GM12878 (cell line): ENCODE data around the gene CACNB3. TPM values are rescaled to one million over a fixed set of nuclear protein-coding genes. Genes with fewer than 3 reads are reported as not detected.

Experiments
- ATAC-seq: fragments of 200-7000 bp; cut with Tn5 transposase; 3 replicates; pipeline ENCODE4 v1.9.1; 2020; ENCODE audit warnings: mild to moderate bottlenecking, moderate library complexity
- BruUV-seq: library from RNA; stranded (reverse); fragments of 400-500 nt; replicated peaks from 2 replicates; lab custom pipeline; 2021; lab: Mats Ljungman, UMichigan
- CTCF ChIA-PET: fragments of 300-600 bp; sonication (Branson Sonifier 250); formaldehyde crosslinking; extraction: SDS; loops from one replicate; lab custom pipeline; 2021; ENCODE audit warnings: inconsistent platforms; lab: Yijun Ruan, JAX
- POLR2A ChIA-PET: fragments of 350-600 bp; formaldehyde crosslinking; extraction: SDS; loops from one replicate; lab custom pipeline; 2021; ENCODE audit warnings: inconsistent platforms; lab: Charles Lee
- RAD21 ChIA-PET: fragments of 300-600 bp; sonication (Branson Sonifier 250); formaldehyde crosslinking; loops from one replicate; lab custom pipeline; 2023; ENCODE audit warnings: antibody characterized with exemption; ENCODE audit not compliant: unreplicated experiment; lab: Charles Lee
- SMC1A ChIA-PET: fragments of 300-600 bp; sonication (Branson Sonifier 250); formaldehyde crosslinking; loops from one replicate; lab custom pipeline; 2023; ENCODE audit not compliant: unreplicated experiment, uncharacterized antibody; lab: Charles Lee
- DNase-seq: peaks from one replicate; pipeline ENCODE4 v3.0.0-alpha.2; 2011; ENCODE audit warnings: low read depth, low spot score
- FAIRE-seq: peaks from 3 replicates; lab custom pipeline; 2011; peaks lifted over from hg19 to GRCh38; lab: Jason Lieb, UNC
- H2AFZ ChIP-seq: 2 replicates; pipeline ENCODE4 v1.6.0; 2011; ENCODE audit warnings: low read depth, low read length, control low read depth; ENCODE audit not compliant: control insufficient read depth
- H3K27ac ChIP-seq: 2 replicates; pipeline ENCODE4 v1.5.1; 2011; ENCODE audit warnings: control low read depth; ENCODE audit not compliant: control insufficient read depth, insufficient read depth
- H3K27me3 ChIP-seq, 2 experiments: replicated peaks in 1 of 2; 2 replicates each; pipeline versions ENCODE4 v1.6.0 to v1.6.1; 2011; ENCODE audit warnings: low read length in 1 of 2; ENCODE audit not compliant: control insufficient read depth in 2 of 2, insufficient read depth in 2 of 2
- H3K36me3 ChIP-seq, 2 experiments: 2 replicates each; pipeline ENCODE4 v1.5.1; 2011; ENCODE audit warnings: low read length in 1 of 2; ENCODE audit not compliant: control insufficient read depth in 2 of 2, insufficient read depth in 2 of 2
- H3K4me1 ChIP-seq: 2 replicates; pipeline ENCODE4 v1.6.1; 2011; ENCODE audit warnings: mild to moderate bottlenecking, low read length, moderate library complexity, mixed read lengths; ENCODE audit not compliant: control insufficient read depth, insufficient read depth
- H3K4me2 ChIP-seq: 2 replicates; pipeline ENCODE4 v1.6.0; 2011; ENCODE audit warnings: control low read depth; ENCODE audit not compliant: control insufficient read depth, insufficient read depth
- H3K4me3 ChIP-seq: fragments of 200-600 bp; sonication (generic); 2 replicates; pipeline ENCODE4 v1.5.1; 2016
- H3K79me2 ChIP-seq: 2 replicates; pipeline ENCODE4 v1.6.0; 2011; ENCODE audit warnings: low read length; ENCODE audit not compliant: control insufficient read depth, insufficient read depth
- H3K9ac ChIP-seq: 2 replicates; pipeline ENCODE4 v1.8.0; 2011; ENCODE audit warnings: low read length, control low read depth, mixed read lengths; ENCODE audit not compliant: control insufficient read depth, insufficient read depth
- H3K9me3 ChIP-seq: replicated peaks from 3 replicates; pipeline ENCODE4 v1.5.1; 2011; ENCODE audit warnings: mild to moderate bottlenecking, low read length; ENCODE audit not compliant: control insufficient read depth, insufficient read depth
- H4K20me1 ChIP-seq: 2 replicates; pipeline ENCODE4 v1.6.0; 2011; ENCODE audit not compliant: control insufficient read depth, insufficient read depth
- ASH2L ChIP-seq: fragments of 300-600, 200-600 bp; sonication (generic); IDR thresholded peaks from 2 replicates; pipeline ENCODE4 v1.6.1; 2017; ENCODE audit warnings: low read depth, mild to moderate bottlenecking, borderline replicate concordance
- EED ChIP-seq: sonication (generic); IDR thresholded peaks from 2 replicates; pipeline ENCODE4 v1.6.1; 2016; ENCODE audit warnings: antibody characterized with exemption, low read depth
- POLR2AphosphoS5 ChIP-seq: IDR thresholded peaks from 2 replicates; pipeline ENCODE4 v1.6.1; 2011; ENCODE audit warnings: mild to moderate bottlenecking, low read length, inconsistent platforms
- SPI1 ChIP-seq: IDR thresholded peaks from 2 replicates; pipeline ENCODE4 v1.6.1; 2011; ENCODE audit warnings: low read depth, mild to moderate bottlenecking, low read length, moderate library complexity, borderline replicate concordance; ENCODE audit not compliant: insufficient read depth
- STAT1 ChIP-seq: fragments of 450-650 bp; conservative IDR thresholded peaks from 2 replicates; pipeline ENCODE4 v1.6.1; 2014; ENCODE audit warnings: antibody characterized with exemption, mild to moderate bottlenecking
- YY1 ChIP-seq: IDR thresholded peaks from 2 replicates; pipeline ENCODE4 v1.6.1; 2011; ENCODE audit warnings: low read depth, mild to moderate bottlenecking, low read length
- ZBED1 ChIP-seq: IDR thresholded peaks from 2 replicates; pipeline ENCODE4 v1.6.1; 2016; ENCODE audit warnings: borderline replicate concordance
- ZNF274 ChIP-seq: IDR thresholded peaks from one replicate; pipeline ENCODE4 v1.8.0; 2011; ENCODE audit not compliant: insufficient read length, insufficient read depth
- ZZZ3 ChIP-seq: IDR thresholded peaks from 2 replicates; pipeline ENCODE4 v1.6.1; 2011; ENCODE audit warnings: low read depth; ENCODE audit not compliant: control insufficient read depth, insufficient read length
- WGBS: methylation state at CpG from one replicate; pipeline ENCODE4 v1.1.6; 2016; ENCODE audit warnings: low lambda C conversion rate; ENCODE audit not compliant: insufficient replicate concordance, insufficient coverage; ENCODE audit errors: missing lambda C conversion rate; 5-methylcytosine and 5-hydroxymethylcytosine counted together
- in situ Hi-C: fragments of 300-500 bp; cut with MboI; formaldehyde crosslinking; loops from 9 replicates; pipeline ENCODE4 v1.14.3; 2018; ENCODE audit warnings: mixed read lengths
- intact Hi-C: fragments of 100-400 bp; cut with micrococcal nuclease; formaldehyde crosslinking; loops from one replicate; pipeline ENCODE4 v1.14.2; 2022; ENCODE audit not compliant: unreplicated experiment
- polyA plus RNA-seq, 11 experiments: library from polyadenylated mRNA; depleted of rRNA in 4 of 11; unstranded in 6 of 11; stranded (reverse) in 5 of 11; fragments of >200 nt; fragmentation: Nextera tagmentation in 4 of 11; fragmentation: Illumina TruSeq in 1 of 11; extraction: Ambion mirVana in 4 of 11; extraction: Trizol in 1 of 11; gene quantifications; 1 replicate in 1 of 11; 2 replicates in 10 of 11; pipeline versions ENCODE4 v1.2.1 to v1.2.3, GENCODE V29; 2011 to 2016; ENCODE audit warnings: inconsistent platforms in 2 of 11, missing spikeins in 2 of 11, low read depth in 1 of 11
- total RNA-seq, 4 experiments: library from RNA; depleted of rRNA in 3 of 4; stranded (reverse); fragments of >200 nt in 3 of 4; fragmentation: Illumina TruSeq in 1 of 4; extraction: Trizol in 1 of 4; gene quantifications; 2 replicates each; pipeline versions ENCODE4 v1.2.1 to v1.2.3, GENCODE V29; 2013 to 2021

Gene CACNB3
- total and polyA plus RNA-seq, 10 of the 15 experiments (the other 5 are each of a cell fraction or from before 2014, with no cell fraction given), result 0.78 to 5.0 (median 1.7) TPM

GRCh38 chr12:48810903-48811431 lies 7.3 kb upstream of the CACNB3 start:
- Histone ChIP-seq H3K79me2 (no peaks in the 10 kb centered on the region), H3K9ac (no peak overlapping the region), H3K4me1 (peaks cover 3% of the 10 kb centered on the region), H3K9me3 (no peaks in the 10 kb centered on the region), H3K4me2 (no peak overlapping the region), H3K27ac (no peak overlapping the region), H3K36me3 (no peaks in the 10 kb centered on the region), H3K27me3 (no peaks in the 10 kb centered on the region; a peak in 2 of 4 replicates), H3K4me3 (no peak overlapping the region), H4K20me1 (no peaks in the 10 kb centered on the region), H2AFZ (no peak overlapping the region)
- CTCF ChIA-PET, result interaction anchor here (0.8 to 4.9 kb wide), 2 partner anchors 16 to 48 kb away, joined by 4 to 21 read pairs; no protein-coding TSS in a partner anchor
- BruUV-seq, result no TSS peak
- intact Hi-C loops (no loop called here), in situ Hi-C loops (no loop called here)
- WGBS, result 61% methylated on average over 5 of the region's 5 CpGs
- FAIRE-seq (no peak), ATAC-seq (no peak), DNase-seq (no peak)
- TF ChIP-seq POLR2AphosphoS5 (no peak), YY1 (no peak), ASH2L (no peak), ZZZ3 (no peak), EED (no peak), ZNF274 (no peak), STAT1 (no peak), ZBED1 (no peak), SPI1 (no peak)
- RAD21 ChIA-PET, result no interaction called here
- SMC1A ChIA-PET, result interaction anchor here (1.3 kb wide), 1 partner anchor 14 kb away, joined by 4 read pairs; no protein-coding TSS in a partner anchor
- POLR2A ChIA-PET, result interaction anchor here (0.6 kb wide), 1 partner anchor 41 kb away, joined by 4 read pairs; the partner anchor contains the start of gene DDX23
